Activated T-helper 9 cell treated with anti-CD3 and anti-CD28 coated beads, Interleukin-2, amount 50 U/mL, for 16 hours (primary cell): ENCODE data around the gene ODC1.
"Not testable (repeated sequence)": the region's sequence is repeated elsewhere in the genome, so short reads cannot be mapped to it uniquely, and the experiment has no call there.

ENCODE experiments used
- DNase-seq: peaks from one replicate; pipeline ENCODE4 v3.0.0-alpha.2; 2020; ENCODE audit warnings: low read depth

Gene ODC1

DNA sequence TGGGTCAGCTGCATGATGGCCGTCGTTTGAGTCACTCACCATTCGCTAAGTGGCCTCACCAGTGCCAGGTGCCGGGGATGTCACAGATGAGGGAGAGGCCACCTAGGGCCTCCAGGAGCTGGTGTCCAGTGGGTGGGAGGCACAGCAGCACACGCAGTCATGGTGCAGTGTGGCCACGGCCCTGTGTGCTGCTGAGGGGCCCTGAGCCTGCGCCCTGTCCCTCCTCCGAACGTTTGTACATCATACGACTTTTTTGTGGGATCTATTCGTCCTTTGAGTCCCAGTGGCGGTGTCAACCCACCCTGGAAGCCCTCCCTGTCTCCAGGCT, 30.1 kb upstream of the ODC1 start:
- no peak for DNase-seq

DNA sequence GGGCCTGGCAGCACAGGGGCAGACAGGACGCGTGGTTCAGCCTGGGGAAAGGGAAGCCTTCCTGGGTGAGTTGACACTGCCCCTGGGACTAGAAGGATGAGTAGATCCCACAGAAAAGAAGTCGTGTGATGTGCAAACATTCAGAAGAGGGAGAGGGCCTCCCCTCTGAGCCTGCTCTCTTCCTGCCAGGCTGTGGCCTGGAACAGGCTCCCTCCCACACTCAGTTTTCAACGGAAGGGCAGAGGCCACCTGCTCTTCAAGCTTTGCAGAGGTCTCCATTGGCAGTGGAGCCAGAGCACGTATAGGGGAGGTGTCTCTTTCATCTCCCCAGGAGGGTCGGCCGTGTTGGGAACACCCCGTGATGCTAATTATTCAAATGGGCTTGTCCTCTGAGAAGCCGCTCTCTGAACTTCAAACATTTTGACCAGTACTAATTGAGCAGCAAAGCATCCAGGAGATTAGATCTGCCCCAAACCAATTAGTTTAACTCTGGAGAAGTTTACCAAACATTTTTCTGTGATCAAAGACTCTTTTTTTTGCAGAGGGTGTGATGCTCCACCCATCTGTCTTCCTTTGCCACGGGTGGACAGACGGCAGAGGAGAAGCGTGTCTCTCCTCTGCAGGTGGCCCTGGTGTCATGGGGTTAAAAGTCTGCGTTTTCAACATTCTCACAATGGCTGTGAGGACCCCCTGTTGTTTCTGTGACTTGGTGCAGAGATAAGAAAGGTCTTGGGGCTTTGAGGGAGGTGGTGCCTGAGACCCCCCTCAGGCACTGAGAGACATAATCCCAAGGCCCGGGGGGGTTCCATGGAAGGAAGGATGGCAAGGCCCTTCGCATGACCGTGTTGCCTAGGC, 29.5 kb upstream of the ODC1 start:
- DNase-seq: no peak

DNA sequence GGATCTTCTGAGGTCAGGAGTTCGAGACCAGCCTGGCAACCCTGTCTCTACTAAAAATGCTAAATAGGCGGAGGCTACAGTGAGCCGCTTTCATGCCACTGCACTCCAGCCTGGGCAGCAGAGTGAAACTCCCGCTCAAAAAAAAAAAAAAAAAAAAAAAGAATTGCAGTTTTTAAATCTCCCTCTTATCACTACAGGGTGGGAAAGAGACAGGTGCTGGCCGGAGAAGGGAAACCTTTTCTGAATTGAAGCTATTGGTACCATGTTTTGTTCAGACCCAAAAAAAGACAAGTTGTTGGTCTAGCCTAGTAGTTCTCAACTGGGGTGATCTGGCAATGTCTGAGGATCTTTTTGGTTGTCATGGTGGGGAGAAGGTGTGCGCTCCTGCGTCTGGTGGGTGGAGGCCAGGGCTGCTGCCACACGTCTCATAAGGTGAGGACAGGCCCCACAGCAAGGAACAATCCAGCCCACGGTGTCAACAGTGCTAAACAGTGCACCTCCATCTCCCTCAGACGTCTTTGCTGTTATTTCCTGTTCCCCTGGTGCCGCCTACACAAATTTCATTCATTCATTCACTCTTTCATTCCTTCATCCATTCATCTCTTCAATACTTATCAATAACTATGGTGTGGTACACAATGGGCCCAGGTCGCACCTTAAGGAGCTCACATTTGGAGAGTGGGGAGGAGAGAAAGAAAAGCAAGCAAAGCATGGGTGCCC, 28.8 kb upstream of the ODC1 start:
- DNase-seq: no peak

DNA sequence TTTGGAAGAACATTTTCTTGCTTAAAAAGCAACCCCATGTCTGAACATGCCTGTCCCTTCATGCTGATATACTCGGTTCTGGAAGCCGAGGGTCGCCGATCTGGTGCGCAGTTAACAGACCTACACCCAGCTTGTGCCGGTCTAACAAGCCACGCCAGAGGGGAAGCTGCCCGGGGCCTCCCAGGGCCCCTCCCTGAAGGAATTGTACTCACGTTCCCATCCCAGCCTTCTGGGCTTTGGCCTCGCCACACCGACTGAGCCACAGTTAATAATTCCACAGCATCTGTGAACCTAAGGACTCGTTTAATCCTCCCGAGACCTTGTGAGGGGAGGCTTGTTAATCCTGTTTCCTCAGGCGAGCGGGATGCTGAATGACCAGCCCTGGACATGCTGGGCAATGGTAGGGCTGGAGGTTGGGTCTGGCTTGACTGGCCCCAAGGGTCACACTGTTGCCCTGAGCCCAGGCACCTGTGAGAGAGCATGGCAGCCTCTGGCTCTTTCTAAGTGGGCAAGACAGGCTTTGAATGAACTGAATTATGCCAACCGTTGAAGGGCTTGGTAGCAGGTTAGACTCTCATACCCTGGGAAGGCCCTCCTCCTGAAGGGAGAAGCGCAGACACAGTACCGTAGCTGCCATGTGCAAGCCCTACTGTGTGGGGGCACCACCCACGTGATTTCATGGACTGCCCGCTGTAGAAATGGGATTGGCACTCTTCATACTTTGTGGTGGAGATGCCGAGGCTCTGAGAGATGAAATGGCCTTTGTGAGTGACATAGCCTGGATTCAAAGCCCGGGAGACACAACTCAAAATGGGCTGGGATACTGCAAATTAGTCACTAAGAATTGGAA, 27.9 kb upstream of the ODC1 start:
- no peak for DNase-seq

DNA sequence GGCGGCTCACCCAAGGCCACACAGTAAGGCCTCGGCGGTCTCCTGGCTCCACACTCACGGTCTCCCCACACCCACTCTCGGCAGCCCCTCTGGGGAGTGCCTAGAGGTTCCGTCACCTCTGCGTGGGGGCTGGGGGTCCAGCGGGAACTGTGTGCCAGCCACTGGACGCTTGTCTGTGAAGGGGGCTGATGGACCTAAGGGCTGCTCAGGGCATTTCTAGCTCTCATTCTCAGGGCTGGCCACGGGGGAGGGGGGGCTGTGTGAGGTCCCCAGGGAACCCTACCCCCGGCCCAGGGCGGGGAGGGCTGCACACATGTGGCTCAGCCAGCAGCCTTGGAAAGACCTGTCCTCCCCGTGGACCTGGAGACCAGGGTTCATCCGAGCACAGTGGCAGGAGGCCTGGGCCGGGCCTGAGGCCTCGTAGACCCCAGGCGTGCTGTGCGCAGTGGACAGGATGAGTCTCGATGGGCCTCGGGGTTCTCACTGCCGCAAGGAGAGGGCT, 27.1 kb upstream of the ODC1 start:
- DNase-seq: no peak

DNA sequence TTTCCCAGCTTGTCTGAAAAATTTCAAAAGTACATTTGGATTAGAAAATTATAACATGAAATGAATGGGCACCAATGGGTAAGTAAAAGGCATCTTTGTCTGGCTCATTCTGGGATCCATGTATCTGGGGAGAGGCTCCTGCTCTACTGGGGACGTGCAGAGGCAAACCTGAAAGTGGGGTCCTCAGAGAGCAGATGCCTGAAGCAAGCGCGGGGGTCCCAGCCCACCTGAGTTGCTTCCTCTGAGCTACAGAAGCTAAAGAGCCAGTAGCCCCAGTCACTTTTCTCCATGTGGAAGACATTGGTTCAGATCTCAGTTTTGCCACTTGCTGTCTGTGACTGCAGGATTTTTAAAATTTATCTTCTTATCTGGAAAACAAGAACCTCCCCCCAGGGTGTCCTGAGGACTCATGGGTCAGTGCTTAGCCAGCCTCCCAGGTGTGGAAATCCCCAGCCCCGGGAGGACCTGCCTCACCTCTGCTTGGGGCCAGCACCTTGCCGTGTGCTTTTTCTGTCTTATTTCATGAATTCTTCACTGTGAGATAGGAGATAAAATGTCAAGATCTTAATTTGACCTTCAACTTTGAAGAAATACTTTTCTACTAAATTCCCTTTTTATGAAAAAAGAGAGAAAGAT, 25.1 kb upstream of the ODC1 start:
- no peak for DNase-seq

DNA sequence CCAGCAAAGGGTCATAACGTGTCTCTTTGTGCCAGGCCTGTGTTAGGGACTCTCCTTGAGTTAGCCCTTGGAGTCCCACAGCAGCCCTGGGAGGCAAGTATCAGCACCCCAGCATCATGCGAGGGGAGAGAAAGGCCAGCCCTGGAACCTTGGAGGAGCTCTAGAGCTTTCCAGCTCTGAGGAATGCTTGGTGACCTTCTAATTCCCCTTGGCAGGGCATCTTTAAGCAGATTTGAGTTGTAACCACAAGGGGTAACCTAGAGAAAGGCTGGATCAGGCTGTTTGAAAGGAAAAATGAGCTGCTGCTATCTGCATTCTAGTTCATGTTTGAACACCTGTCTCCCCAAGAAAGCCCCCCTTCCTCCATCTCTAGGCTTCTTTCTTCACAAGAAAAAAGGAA, 23.8 kb upstream of the ODC1 start:
- no peak for DNase-seq

DNA sequence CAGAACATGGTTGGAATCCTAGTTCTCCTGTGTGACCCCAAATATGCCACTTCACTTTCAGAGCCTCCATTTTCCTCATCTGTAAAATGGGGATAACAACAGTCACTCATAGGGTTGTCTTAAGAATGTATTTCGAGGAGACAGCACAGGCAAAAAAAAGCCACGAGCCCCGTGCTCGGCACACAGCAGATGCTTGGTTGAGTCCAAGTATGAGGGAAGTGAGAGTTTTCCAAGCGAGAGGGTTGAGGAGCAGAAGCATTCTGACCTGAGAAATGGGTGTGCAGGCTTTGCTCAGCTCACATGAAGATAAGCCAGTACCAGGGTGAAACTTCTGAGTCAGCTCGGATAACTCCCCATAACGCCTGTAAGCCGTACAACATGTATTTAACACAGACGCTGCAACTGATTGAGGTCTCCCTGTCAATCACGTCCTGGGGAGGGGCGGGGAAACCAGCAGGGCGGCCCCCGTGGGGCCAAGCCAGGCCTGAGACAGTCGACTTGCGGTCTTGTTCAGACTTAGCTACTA, 23.0 kb upstream of the ODC1 start:
- no peak for DNase-seq

DNA sequence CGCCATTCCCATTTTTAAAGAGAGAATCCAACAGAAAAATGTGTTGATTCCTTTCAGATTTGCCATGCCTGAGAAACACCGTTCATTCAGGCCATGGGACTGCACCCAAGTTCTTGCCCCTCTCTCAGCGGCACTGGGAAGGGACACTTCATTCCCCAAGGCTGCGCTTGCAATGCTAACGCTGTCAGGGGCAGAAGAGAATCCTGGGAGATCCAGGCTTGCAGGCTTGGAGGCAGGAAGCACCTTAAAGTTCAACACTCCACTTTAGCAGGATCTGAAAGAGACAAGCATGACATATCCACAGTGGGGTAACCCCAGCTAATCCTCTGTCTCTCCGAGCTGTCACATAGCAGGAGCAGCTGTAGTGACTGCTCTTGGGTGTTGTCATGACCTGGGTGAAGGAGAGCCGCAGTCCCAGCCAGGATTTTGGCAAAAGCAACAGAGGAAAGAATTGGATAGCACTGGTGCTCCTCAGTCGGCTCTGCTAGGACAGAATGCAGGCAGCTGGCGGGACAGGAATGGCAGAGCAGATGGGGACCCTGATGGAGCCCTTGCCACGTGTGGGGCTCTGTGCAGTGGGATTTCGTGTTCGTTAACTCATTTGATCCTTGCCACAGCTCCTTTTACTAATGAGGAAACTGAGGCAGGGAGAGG, 22.0 kb upstream of the ODC1 start:
- DNase-seq: no peak

DNA sequence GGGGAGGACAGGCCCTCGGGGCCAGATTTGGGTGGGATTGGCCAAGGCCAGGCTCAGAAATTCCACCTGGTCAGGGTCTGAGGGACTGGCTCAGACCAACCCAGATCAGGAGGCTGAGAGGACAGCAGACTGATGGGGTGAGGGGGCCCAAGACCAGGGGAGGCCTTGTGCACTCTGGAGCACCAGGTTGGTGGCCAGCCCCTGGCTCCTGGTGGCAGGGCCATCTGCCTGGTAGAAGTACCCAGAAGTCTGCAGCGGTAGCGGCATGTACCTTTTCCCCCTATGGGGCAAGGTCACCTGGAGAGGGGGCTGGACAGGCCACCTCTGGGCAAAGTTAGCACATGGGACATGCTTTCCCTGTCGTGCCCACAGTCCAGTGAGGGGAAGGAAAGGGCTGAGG, 21.2 kb upstream of the ODC1 start:
- no peak for DNase-seq

DNA sequence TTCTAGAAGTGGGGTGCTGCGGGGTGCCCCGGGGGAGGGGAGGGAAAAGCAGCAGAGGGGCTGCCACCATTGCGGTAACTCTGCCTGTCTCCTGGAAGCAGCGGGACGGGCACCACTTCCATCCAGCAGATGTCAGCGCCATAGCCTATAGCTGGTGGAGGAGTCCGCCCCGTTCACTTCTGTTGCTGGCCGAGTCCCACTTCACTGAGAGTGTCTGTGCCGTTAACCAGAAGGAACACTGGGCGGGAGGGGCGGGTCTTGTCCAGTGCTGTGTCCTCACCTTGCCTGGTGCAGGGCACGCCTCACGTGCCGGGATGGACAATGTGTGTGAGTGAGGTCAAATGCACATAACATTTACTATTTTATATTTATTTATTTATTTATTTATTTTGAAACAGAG, 19.3 kb upstream of the ODC1 start:
- no peak for DNase-seq

DNA sequence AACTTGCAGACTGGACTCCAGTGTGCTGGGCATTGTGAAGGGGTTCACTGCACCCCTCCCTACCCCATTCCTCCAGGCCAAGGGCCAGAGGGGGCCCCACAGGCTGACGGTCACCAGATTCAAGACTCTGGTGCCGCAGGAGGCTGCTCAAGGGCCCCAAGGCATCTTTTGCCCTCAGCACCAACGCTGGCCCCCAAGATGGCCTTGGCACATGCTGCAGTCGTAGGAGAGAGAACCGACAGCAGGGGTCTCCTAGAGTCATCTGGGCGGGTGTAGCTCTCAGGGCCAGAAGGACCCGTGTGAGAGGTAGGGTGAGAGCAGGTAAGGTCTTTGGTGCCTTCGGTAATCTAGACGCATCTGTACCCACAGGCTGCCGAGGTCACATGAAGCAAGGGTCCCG, 18.7 kb upstream of the ODC1 start:
- DNase-seq: no peak

DNA sequence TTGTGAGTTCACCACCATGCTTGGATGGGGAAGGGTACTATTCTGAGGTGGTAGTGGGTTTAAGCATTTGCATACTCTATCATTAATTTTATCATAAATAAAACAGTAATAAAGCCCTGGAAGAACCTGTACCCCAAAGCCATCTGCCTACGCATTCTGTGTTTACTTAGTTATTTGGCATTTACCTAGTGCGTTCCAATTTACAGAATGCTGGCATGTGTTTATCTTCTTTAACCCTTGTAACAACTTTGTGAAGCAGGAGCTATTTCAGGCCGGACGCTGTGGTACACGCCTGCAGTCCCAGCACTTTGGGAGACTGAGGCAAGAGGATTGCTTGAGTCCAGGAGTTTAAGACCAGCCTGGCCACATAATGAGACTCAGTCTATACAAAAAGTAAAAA, 17.8 kb upstream of the ODC1 start:
- DNase-seq: no peak

DNA sequence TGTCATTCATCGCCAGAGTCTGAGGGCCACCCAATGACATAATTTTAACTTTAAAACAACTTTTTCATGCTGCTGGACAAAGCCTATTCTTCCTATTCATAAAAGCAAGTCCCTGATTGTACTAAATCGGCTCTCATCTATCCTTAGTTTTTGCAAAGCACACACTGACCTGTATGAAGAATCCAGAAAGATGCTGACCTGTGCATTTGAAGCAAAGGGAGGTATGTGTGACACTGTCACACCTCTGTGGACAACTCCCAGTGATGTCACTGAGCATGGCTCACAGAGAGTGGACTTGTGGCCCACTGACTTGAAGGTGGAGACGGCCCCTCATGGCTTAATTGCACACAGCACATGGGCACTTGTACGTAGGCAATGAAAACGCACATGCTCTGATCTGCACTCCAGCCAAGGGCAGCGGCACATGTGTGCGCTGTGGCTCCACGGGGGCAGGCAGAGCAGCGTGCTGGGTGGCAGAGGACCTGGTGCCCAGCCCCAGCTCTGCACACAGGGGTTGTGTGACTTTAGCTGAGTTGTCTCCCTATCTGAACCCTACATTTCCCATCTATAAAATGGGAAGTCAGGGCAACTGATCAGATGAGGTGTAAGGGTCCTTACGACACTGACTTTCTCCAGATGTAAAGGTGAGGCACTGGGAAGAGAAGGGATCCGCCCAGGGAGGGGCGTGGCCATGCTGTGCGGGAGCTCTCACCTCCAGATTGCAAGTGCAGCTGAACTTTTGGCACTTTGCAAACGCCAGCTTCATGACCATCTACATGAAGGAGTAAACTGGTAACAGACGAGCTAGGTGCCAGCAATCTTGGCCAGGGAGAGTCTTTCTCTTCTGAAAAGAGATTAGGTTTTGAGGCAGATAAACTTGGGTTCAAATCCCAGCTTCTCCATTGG, 14.3 kb upstream of the ODC1 start:
- DNase-seq: no peak

DNA sequence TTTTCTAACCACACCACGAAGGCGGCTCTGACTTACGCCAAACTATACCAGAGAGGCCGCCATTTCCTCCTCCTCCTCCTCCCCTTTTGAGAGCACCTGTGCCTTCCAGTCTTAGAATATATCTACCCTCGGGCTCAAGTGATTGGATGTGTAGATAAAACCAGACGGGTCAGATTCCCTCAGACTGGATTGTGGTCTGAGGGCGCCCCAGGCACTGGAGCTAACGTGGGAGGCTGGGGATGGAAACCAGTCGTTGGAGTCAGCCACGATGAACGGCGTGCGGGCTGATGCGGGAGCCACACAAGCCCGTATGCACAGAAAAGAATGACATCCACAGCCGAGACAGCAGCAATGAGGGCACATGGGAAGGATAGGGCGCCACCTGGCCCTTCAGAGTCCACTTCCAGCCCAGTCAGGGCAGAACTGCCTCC, 12.3 kb upstream of the ODC1 start:
- no peak for DNase-seq

DNA sequence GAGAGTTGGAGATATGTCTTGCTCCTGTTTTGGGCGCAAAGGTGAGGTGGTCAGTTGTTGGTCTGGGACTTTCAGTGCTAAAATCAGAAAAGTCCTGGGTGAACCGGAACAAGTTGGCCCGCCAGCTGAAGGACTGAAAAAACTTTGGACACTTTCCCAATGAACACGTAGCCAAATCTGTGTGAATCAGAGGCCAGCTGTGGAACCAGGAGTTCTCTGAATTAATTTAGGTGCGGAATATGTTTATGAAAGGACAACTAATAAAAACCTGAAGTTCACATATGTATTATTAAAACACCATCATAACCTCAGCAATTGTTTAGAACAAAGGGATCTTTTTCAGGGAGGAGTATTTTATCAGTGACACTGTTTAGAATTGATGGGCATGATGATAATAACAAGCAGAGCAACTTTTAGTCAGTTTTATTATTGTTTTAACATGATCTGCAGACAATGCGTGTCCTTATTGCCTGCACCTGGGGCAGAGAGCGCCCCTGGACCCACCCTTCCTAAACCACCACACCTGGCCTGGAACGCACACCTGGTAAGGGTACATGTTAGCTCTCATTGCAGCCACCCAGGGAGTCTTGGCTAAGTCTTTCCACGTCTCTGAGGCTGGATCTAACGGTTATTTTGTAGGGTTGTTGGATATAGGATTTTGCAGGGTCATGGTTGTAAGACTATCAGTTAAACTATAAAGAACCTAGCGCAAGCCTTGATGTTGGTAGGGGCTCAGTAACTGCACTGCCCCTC, 9.9 kb upstream of the ODC1 start:
- DNase-seq: no peak

DNA sequence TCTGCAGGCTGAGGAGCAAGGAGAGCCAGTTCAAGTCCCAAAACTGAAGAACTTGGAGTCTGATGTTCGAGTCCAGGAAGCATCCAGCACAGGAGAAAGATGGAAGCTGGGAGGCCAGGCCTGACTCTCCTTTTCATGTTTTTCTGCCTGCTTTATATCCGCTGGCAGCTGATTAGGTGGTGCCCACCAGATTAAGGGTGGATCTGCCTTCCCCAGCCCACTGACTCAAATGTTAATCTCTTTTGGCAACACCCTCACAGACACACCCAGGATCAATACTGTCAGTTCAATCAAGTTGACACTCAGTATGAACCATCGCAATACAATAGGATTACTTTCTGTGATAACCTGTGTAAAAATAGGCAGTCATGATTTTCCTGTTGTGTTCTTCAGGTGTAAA, 9.1 kb upstream of the ODC1 start:
- not testable (repeated sequence) for DNase-seq

DNA sequence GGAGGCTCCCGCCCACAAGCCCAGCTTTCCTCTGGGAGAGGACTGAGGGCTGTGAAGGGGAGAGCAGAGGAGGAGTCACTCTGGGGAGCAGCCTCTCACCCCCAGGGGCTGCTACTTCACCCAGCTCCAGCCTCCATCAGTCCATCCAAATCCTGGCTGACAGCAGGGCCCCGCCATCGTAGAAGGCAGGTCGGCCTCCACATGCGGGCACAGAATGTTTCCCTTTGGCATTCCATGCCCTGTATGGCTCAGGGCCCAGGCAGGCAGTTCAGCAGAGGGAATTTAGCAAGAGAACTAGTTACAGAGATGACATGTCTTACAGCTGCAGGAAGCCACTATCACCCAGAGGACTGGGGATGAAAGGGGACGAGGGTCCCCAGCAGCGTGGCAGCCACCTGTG, 6.4 kb upstream of the ODC1 start:
- DNase-seq: no peak

DNA sequence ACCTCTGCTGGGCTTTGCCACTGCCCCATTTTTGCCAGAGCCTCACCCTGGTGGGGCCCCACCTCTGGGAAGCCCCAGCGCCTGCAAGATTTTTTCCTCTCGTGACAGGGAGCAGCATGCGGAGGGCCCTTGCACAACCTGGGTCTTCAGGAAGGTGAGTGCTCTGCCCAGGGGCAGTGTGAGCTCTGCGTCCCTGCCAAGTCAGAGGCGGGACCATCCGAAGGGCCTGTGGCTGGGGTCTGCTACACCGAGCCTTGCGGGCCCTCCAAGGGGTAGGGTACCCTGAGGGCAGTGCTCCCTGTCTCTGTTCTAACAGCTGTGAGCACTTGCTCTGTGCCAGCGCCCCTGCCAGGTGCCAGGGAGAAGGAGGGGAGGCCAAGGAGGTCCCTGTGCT, 5.8 kb upstream of the ODC1 start:
- DNase-seq: no peak
